HG02981 (cell line): ENCODE measurements around the gene RANBP6.
A peak's percentile ranks its signal among the peaks of the same experiment; 100 is the strongest.
"Not testable (repeated sequence)": the region's sequence is repeated elsewhere in the genome, so short reads cannot be mapped to it uniquely, and the experiment has no call there.

Source experiments
- ATAC-seq: cut with Tn5 transposase; IDR thresholded peaks from one replicate; pipeline ENCODE4 v1.9.1; 2021; ENCODE audit warnings: mild to moderate bottlenecking, moderate library complexity; ENCODE audit not compliant: unreplicated experiment

The RANBP6 gene

GRCh38 chr9:6015278-6016157 lies at the start of gene RANBP6:
Gene RANBP6 (minus strand): TSS chr9:6015624. CDS start chr9:6015607, 17 bp downstream.
- peak; percentile 99 for ATAC-seq

- not testable (repeated sequence) for ATAC-seq
These were observed 47.7 kb upstream of the RANBP6 start for GRCh38 chr9:6063146-6063545.

DNA sequence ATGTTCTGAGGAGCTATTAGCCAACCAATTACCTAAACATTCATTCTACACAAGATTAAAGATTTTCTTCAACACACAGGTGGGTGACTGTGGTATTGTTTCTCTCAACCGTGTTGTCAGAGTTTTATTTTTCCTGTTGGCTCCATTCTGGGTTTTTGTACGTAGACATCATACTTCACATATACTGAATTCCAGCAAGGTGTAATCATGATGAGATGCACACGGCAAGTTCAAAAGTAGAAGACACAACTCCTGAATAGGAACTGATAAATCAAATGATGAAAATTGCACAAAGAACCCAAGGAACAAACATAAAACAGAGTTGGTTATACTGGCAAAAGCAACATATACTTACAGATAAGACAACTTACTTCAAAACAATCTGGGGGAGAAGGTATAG lies 40.2 kb upstream of the RANBP6 start:
- no peak for ATAC-seq

GRCh38 chr9:6055216-6055615 lies 39.8 kb upstream of the RANBP6 start:
- ATAC-seq: peak; percentile 60

DNA sequence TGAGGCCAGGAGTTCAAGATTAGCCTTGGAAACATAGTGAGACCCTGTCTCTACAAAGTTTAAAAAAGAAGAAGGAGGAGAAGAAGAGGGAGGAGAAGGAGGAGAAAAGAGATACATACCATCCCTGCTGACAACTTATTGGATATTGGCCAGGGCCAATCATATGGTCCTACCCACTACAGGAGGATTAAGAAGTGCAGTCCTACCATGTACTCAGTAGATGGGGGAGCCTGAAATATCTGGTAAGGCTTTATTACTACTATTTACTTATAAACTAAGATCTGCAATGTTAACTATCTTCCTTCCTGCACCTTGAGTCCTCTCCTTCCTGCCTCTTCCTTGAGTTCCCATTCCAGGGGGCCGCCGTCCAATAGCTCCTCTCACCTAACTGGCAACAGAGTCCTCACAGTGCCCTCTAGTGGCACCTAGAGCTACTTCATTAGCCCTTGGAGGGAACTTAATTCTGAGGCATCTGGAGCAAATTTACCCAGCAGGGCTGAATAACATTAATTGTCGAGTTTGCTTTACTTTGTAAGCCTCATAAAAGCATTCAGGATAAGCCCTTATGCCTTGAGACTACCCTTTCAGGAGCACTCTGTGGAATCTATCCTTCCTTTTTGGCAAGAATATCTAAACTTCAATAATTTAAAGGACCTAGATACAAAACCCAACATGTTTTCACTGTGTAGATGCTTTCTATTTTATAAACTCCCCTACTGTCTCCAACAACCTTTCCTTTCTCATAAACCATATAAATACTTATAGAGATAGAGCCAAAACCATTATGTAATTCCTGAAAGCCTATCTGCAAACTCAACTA lies 39.1 kb upstream of the RANBP6 start:
- peak; percentile 49 for ATAC-seq

- no peak for ATAC-seq
These were observed 37.0 kb upstream of the RANBP6 start for GRCh38 chr9:6052293-6052919.

DNA sequence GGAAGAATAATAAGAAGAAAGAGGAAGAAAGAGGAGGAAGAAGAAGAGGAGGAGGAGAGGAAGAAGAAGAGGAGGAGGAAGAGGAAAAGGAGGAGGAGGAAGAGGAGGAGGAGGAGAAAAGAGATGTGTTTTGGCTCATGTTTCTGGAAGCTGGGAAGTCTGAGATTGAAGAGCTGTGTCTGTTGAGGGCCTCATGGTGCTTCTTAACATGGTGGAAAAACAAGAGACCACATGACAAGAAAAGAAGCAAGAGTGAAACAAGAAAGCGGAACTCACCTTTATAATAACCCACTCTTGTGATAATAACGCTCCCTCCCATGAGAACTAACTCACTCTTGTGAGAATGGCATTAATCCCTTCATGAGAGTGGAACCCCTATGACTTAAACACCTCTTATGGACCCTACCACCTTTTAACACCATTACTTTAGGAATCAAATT lies 36.1 kb upstream of the RANBP6 start:
- peak; percentile 39 for ATAC-seq

DNA sequence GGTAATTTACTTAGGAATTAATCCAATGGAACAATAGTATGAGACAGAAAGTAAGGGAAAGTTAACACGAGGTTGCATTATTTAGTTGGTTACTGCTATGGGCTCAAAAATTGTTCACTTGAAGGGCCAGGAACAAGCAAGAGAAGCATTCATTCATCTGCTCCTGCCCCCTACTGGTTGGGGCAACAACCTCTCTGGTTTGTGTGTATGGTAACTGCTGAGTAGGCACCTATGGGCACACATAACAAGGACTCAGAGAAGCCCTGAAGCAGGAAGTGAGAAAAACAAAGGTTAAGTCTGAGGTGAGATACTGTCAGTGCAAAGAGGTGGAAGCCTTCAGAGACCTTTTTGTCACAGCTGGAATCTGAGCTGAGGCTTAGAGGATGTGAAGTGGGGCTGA lies 34.4 kb upstream of the RANBP6 start:
- no peak for ATAC-seq

GRCh38 chr9:6048039-6048438 lies 32.6 kb upstream of the RANBP6 start:
- ATAC-seq: no peak

- no peak for ATAC-seq
These were observed 31.6 kb upstream of the RANBP6 start for GRCh38 chr9:6047020-6047419.

DNA sequence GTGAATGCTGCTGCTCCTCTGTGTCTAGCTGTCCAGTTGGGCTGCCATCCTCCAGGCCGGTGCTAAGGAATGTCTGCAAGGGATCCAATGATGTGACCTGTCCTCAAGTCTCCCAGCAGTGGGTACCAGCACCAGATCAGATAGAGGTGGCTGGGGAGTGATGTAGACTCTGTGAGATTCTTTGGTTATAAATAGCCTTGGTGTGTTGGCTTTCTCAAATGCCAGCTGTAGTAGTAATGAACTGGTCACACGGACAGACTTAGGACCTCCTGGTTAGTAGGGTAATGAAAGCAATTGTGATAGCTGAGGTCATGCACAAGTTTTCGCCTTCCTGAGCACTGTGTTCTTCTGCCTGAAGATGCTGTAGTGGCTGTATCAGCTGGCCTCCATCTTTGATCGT lies 29.9 kb upstream of the RANBP6 start:
- no peak for ATAC-seq

GRCh38 chr9:6040077-6040476 lies 24.7 kb upstream of the RANBP6 start:
- ATAC-seq: no peak

DNA sequence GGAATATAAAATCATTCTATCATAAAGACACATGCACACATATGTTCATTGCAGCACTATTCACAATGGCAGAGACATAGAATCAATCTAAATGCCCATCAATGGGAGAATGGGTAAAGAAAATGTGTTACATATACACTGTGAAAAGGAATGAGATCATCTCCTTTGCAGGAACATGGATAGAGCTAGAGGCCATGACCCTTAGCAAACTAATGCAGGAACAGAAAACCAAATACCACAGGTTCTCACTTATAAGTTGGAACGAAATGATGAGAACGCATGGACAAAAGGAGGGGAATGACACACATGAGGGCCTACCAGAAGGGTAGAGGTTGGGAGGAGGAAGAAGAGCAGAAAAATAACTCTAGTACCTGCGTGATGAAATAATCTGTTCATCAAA lies 21.0 kb upstream of the RANBP6 start:
- no peak for ATAC-seq

DNA sequence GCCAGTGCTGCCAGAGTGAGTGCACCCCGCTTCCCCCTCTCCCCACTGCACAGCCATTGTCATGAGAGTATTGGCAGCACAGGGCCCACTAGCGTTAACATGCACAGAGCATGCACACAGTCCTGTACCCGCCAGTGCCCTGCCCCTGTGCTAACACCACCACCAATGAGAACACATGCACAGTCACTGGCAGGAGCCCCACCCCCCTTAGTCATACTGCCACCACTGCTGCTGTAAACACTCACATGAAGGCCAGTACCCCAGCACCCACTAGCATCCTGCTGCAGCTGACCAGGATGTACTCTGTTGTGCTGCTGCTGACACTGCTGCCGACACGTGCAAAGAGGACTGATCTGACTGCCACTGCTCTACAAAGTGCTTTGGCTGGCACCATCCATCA lies 19.5 kb upstream of the RANBP6 start:
- no peak for ATAC-seq

GRCh38 chr9:6029604-6030274 lies 14.3 kb upstream of the RANBP6 start:
- no peak for ATAC-seq

- ATAC-seq: no peak
These were observed 8.7 kb upstream of the RANBP6 start for GRCh38 chr9:6024035-6024554.

- ATAC-seq: not testable (repeated sequence)
These were observed 1.6 kb upstream of the RANBP6 start for GRCh38 chr9:6016975-6017374.

- no peak for ATAC-seq
These were observed 654 bp downstream of the RANBP6 start for GRCh38 chr9:6014670-6015270.

GRCh38 chr9:6008169-6008979 lies 7.0 kb downstream of the RANBP6 start:
- peak; percentile 62 for ATAC-seq
